ENCODE measurements around the gene TRIM38.

The TRIM38 gene

DNA sequence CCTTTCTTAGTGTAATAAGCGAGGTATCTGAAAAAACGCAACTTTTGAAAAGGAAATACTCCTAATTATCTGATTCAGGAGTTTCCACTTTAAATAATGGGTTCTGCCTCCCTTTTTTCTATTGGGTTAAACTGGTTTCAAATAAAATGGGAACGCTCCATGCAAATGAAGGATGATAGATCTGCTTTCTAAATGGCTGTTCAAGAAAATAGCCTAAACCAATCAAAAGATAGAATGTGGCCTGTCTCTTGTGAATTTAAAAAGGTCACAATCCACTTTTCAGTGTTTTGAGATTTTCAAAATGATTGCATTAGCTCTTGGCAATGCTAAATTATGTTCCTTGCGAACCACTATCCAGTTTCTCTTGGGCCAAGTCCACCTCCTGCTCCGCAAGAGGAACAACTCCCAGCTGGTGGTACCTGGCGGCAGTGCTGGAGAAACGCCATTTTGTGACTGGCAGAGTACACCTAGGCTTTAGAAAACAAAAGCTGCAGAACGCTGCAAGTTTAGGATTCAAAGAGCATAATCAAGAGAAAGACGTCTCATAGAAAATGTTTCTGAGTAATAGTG, 56.7 kb downstream of the TRIM38 start:
- TF ChIP-seq SNAI2 (CRISPR knock-in tag; IDR thresholded peaks at IDR 0.05) (no peak), ZNF565 (CRISPR knock-in tag; conservative IDR thresholded peaks at IDR 0.05; ENCODE audit: low read depth) (no peak), OSR1 (CRISPR knock-in tag; IDR thresholded peaks at IDR 0.05) (no peak), RARB (CRISPR knock-in tag; IDR thresholded peaks at IDR 0.05) (no peak), ZNF8 (CRISPR knock-in tag; IDR thresholded peaks at IDR 0.05) (no peak), ESRRG (CRISPR knock-in tag; IDR thresholded peaks at IDR 0.05) (no peak), ARNTL (CRISPR knock-in tag; IDR thresholded peaks at IDR 0.05; ENCODE audit: borderline replicate concordance, low read depth) (no peak), ISL1 (CRISPR knock-in tag; IDR thresholded peaks at IDR 0.05) (no peak), ZNF70 (CRISPR knock-in tag; IDR thresholded peaks at IDR 0.05) (no peak), BACH2 (CRISPR knock-in tag; IDR thresholded peaks at IDR 0.05; ENCODE audit: borderline replicate concordance) (no peak), GLIS3 (CRISPR knock-in tag; IDR thresholded peaks at IDR 0.05) (no peak), TCF4 (CRISPR knock-in tag; IDR thresholded peaks at IDR 0.05; ENCODE audit: borderline replicate concordance) (no peak), CSDC2 (CRISPR knock-in tag; IDR thresholded peaks at IDR 0.05) (no peak), TOX (CRISPR knock-in tag; IDR thresholded peaks at IDR 0.05; ENCODE audit: borderline replicate concordance) (no peak)
- no peak for ATAC-seq

DNA sequence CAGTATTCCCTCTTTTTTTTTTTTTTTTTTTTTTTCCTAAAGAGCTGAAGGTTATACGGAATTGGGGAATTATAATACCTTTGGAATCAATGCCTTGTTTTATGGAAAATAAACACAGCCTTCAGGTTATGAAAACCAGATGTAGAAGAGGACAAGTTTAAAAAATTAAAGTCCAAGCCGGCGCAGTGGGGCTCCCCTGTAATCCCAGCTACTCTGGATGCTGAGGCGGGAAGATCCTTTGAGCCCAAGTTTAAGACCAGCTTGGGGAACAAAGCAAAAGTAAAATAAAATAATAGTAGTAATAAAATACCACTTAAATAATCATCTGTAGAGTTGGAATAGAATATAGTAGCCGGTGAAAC, 57.3 kb downstream of the TRIM38 start:
- TF ChIP-seq, protein P1, sequence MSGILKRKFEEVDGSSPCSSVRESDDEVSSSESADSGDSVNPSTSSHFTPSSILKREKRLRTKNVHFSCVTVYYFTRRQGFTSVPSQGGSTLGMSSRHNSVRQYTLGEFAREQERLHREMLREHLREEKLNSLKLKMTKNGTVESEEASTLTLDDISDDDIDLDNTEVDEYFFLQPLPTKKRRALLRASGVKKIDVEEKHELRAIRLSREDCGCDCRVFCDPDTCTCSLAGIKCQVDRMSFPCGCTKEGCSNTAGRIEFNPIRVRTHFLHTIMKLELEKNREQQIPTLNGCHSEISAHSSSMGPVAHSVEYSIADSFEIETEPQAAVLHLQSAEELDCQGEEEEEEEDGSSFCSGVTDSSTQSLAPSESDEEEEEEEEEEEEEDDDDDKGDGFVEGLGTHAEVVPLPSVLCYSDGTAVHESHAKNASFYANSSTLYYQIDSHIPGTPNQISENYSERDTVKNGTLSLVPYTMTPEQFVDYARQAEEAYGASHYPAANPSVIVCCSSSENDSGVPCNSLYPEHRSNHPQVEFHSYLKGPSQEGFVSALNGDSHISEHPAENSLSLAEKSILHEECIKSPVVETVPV (CRISPR knock-in tag; IDR thresholded peaks at IDR 0.05) = no peak
- TF ChIP-seq, protein P2, sequence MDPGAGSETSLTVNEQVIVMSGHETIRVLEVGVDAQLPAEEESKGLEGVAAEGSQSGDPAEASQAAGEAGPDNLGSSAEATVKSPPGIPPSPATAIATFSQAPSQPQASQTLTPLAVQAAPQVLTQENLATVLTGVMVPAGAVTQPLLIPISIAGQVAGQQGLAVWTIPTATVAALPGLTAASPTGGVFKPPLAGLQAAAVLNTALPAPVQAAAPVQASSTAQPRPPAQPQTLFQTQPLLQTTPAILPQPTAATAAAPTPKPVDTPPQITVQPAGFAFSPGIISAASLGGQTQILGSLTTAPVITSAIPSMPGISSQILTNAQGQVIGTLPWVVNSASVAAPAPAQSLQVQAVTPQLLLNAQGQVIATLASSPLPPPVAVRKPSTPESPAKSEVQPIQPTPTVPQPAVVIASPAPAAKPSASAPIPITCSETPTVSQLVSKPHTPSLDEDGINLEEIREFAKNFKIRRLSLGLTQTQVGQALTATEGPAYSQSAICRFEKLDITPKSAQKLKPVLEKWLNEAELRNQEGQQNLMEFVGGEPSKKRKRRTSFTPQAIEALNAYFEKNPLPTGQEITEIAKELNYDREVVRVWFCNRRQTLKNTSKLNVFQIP (CRISPR knock-in tag; IDR thresholded peaks at IDR 0.05; ENCODE audit: borderline replicate concordance, low read depth) = no peak
- no peak for TF ChIP-seq TCF4 (CRISPR knock-in tag; IDR thresholded peaks at IDR 0.05; ENCODE audit: borderline replicate concordance)
- no peak for TF ChIP-seq TSHZ2 (CRISPR knock-in tag; IDR thresholded peaks at IDR 0.05)
- TF ChIP-seq ZNF70 (CRISPR knock-in tag; IDR thresholded peaks at IDR 0.05) = no peak
- TF ChIP-seq, protein P3, sequence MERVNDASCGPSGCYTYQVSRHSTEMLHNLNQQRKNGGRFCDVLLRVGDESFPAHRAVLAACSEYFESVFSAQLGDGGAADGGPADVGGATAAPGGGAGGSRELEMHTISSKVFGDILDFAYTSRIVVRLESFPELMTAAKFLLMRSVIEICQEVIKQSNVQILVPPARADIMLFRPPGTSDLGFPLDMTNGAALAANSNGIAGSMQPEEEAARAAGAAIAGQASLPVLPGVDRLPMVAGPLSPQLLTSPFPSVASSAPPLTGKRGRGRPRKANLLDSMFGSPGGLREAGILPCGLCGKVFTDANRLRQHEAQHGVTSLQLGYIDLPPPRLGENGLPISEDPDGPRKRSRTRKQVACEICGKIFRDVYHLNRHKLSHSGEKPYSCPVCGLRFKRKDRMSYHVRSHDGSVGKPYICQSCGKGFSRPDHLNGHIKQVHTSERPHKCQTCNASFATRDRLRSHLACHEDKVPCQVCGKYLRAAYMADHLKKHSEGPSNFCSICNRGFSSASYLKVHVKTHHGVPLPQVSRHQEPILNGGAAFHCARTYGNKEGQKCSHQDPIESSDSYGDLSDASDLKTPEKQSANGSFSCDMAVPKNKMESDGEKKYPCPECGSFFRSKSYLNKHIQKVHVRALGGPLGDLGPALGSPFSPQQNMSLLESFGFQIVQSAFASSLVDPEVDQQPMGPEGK (CRISPR knock-in tag; IDR thresholded peaks at IDR 0.05; ENCODE audit: borderline replicate concordance) = no peak
- no peak for TF ChIP-seq ZNF8 (CRISPR knock-in tag; IDR thresholded peaks at IDR 0.05)
- no peak for TF ChIP-seq ZC3H10 (CRISPR knock-in tag; IDR thresholded peaks at IDR 0.05)
- TF ChIP-seq TOX (CRISPR knock-in tag; IDR thresholded peaks at IDR 0.05; ENCODE audit: borderline replicate concordance) = no peak
- no peak for TF ChIP-seq ARNTL (CRISPR knock-in tag; IDR thresholded peaks at IDR 0.05; ENCODE audit: borderline replicate concordance, low read depth)
- TF ChIP-seq CSDC2 (CRISPR knock-in tag; IDR thresholded peaks at IDR 0.05) = no peak
- TF ChIP-seq RARB (CRISPR knock-in tag; IDR thresholded peaks at IDR 0.05) = no peak
- no peak for TF ChIP-seq ISL1 (CRISPR knock-in tag; IDR thresholded peaks at IDR 0.05)
- no peak for TF ChIP-seq ZFP30 (CRISPR knock-in tag; IDR thresholded peaks at IDR 0.05)
- no peak for TF ChIP-seq GLIS3 (CRISPR knock-in tag; IDR thresholded peaks at IDR 0.05)

DNA sequence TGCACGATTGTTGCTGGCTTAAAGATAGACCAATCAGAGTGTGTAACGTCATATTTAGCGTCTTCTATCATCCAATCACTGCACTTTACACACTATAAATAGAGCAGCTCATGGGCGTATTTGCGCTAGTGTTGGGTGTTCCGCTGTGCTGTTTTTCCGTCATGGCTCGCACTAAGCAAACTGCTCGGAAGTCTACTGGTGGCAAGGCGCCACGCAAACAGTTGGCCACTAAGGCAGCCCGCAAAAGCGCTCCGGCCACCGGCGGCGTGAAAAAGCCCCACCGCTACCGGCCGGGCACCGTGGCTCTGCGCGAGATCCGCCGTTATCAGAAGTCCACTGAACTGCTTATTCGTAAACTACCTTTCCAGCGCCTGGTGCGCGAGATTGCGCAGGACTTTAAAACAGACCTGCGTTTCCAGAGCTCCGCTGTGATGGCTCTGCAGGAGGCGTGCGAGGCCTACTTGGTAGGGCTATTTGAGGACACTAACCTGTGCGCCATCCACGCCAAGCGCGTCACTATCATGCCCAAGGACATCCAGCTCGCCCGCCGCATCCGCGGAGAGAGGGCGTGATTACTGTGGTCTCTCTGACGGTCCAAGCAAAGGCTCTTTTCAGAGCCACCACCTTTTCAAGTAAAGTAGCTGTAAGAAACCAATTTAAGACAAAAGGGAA, 57.9 kb downstream of the TRIM38 start:
- TF ChIP-seq CREB5 (CRISPR knock-in tag; IDR thresholded peaks at IDR 0.05; ENCODE audit: low read depth) (0 out of 2 replicates have a peak, but pooled peaks have one; percentile 39), GLIS3 (CRISPR knock-in tag; IDR thresholded peaks at IDR 0.05) (no peak), ZNF70 (CRISPR knock-in tag; IDR thresholded peaks at IDR 0.05) (no peak), ZFP3 (CRISPR knock-in tag; IDR thresholded peaks at IDR 0.05) (no peak), OSR1 (CRISPR knock-in tag; IDR thresholded peaks at IDR 0.05) (no peak), RARB (CRISPR knock-in tag; IDR thresholded peaks at IDR 0.05) (no peak), TSHZ2 (CRISPR knock-in tag; IDR thresholded peaks at IDR 0.05) (no peak)
- TF ChIP-seq, protein P1 (CRISPR knock-in tag; IDR thresholded peaks at IDR 0.05) = peak; percentile 20; the same call in 1 of the 2 replicates
- peak; percentile 78 for ATAC-seq

More for the DNA sequence above, 57.3 kb downstream of the TRIM38 start:
- no peak for ATAC-seq

All from SK-N-SH treated with all-trans-retinoic acid at 6 μM for 48 hours (cell line).